Body of pancreas (tissue), 4 donors: ENCODE results near the gene NFIC. TPM values are rescaled to one million over a fixed set of nuclear protein-coding genes. Genes with fewer than 3 reads are reported as not detected.

Source experiments
- ATAC-seq: fragments of 150-250 bp; one replicate; pipeline ENCODE4 v1.9.1; 2016
- DNase-seq, 4 donors: peaks; one replicate each; pipeline ENCODE4 v3.0.0-alpha.2; 2019
- H3K27ac ChIP-seq, 4 donors: fragments of 200-600 bp; sonication (generic); 1 replicate in 3 of 4; 2 replicates in 1 of 4; pipeline versions ENCODE4 v1.5.1 to v1.6.1; 2016 to 2019; ENCODE audit warnings: mild to moderate bottlenecking in 1 of 4, mixed read lengths in 1 of 4, moderate library complexity in 1 of 4
- H3K27me3 ChIP-seq, 2 donors: fragments of 200-600 bp; sonication (generic); one replicate each; pipeline ENCODE4 v1.6.0; 2016; ENCODE audit warnings: mild to moderate bottlenecking in 1 of 2
- H3K36me3 ChIP-seq, 2 donors: fragments of 200-600 bp; sonication (generic); replicated peaks in 1 of 2; 2 replicates each; pipeline ENCODE4 v1.5.1; 2016; ENCODE audit warnings: low read depth in 2 of 2; ENCODE audit not compliant: insufficient read depth in 1 of 2
- H3K4me1 ChIP-seq: fragments of 200-600 bp; sonication (generic); one replicate; pipeline ENCODE4 v1.6.0; 2016
- H3K4me3 ChIP-seq, 2 donors: fragments of 200-600 bp; sonication (generic); 1 replicate in 1 of 2; 2 replicates in 1 of 2; pipeline ENCODE4 v1.5.1; 2016 to 2019
- H3K9me3 ChIP-seq, 3 donors: fragments of 200-600 bp; sonication (generic); 1 replicate in 2 of 3; 2 replicates in 1 of 3; pipeline ENCODE4 v1.5.1; 2016
- CTCF ChIP-seq, 7 experiments: fragments of 450-650 bp in 4 of 7; fragments of 200-600 bp in 3 of 7; sonication (generic) in 3 of 7; IDR thresholded peaks; one replicate each; pipeline ENCODE4 v1.5.1; 2016 to 2019; ENCODE audit warnings: antibody characterized with exemption in 7 of 7
- POLR2A ChIP-seq, 3 donors: fragments of 450-650 bp; IDR thresholded peaks; one replicate each; pipeline ENCODE4 v1.6.1; 2016; ENCODE audit warnings: antibody characterized with exemption in 3 of 3, mild to moderate bottlenecking in 2 of 3
- WGBS, 2 donors: methylation state at CpG; one replicate each; pipeline ENCODE4 v1.1.5; 2017; 5-methylcytosine and 5-hydroxymethylcytosine counted together
- intact Hi-C: fragments of 100-400 bp; cut with DNase I; formaldehyde crosslinking; loops from one replicate; pipeline ENCODE4 v1.15.1; 2023
- total RNA-seq, 2 donors: library from RNA; depleted of rRNA; stranded (reverse); fragments of >200 nt; gene quantifications; one replicate each; pipeline ENCODE4 v1.1.0, GENCODE V29; 2016

NFIC gene
- total RNA-seq, 2 donors from 2014 or later = 178 to 186 TPM

DNA sequence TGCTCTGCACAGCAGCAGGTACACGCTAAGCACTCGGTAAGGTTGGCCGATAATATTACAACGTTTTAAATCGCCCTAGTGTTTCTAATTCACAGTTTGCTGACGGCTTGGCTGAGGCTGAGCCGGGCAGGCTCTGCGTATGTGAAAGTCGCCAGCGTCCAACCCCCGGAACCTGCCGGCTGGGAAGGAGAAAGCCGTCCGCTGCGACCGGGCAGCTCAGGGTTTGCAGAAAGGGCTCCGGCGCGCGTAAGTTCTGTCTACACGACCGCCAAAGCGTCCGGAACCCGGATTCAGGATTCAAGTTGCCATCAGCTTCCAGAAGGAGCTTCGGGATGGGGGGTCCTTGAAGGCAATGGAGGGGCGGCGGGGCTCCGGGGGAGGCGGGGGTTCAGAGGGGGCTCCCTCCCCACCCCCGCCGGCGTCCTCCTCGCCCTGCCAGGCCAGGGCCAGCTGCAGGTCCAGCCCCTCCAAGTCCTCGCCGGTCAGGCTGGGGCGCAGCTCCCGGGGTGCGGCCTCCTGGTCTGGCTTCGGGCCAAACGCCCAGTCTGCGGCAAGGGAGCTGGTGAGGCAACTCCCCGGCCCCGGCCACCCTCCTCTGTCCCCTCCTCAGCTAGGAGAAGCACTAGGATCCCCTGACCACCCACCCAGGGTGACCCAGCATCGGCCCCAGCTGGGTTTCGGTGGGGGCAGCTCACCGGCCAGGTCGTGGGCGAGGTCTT, 116.3 kb downstream of the NFIC start:
- Histone ChIP-seq H3K9me3 (no peaks in the 10 kb centered on the region), H3K27me3 (peaks cover 0 to 27% of the 10 kb centered on the region in 2 donors), H3K4me1 (peaks cover 7% of the 10 kb centered on the region), H3K27ac (no peak overlapping the region), H3K4me3 (no peak overlapping the region), H3K36me3 (no peaks in the 10 kb centered on the region)
- intact Hi-C loops = no loop called here
- DNase-seq = peak in 2 of 4 donors; percentile 18 to 26
- TF ChIP-seq POLR2A (IDR thresholded peaks at IDR 0.05) (no peak), CTCF (IDR thresholded peaks at IDR 0.05) (no peak)
- WGBS, 2 donors = 59 to 71% methylated on average over 6 to 43 of the region's 49 CpGs
- no peak for ATAC-seq

DNA sequence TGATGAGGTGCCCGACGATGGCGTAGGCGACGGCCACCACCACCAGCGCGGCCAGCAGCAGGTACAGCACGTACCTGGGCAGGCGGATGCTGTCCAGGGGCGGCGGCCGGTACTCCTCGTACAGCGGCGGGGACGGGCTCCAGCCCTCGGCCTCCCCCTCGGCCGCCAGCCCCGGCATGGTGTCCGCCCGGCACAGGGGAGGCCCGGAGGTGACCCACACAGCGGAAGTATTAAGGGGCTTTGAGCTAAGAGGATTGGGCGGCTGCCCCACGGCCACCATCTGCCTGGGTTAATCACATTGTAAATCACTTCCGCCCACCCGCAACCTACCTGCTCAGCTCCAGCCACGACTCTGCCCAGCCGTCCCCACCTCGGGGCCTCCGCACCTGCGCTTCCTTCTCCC, 116.8 kb downstream of the NFIC start, which contains the start of gene SMIM44:
TSS of gene SMIM44 (minus strand) at position 216 of the 403 bp plus-strand sequence. CDS start at position 178, 38 bp downstream.
- intact Hi-C loops = no loop called here
- TF ChIP-seq CTCF (IDR thresholded peaks at IDR 0.05) (no peak), POLR2A (IDR thresholded peaks at IDR 0.05) (no peak)
- no peak within 1 kb of the TSS for H3K4me3 ChIP-seq
- DNase-seq = no peak
- no peak for ATAC-seq
- H3K9me3 ChIP-seq = no peaks in the 10 kb centered on the region
- 60 to 68% methylated on average over 9 to 11 of the region's 33 CpGs for WGBS, 2 donors
- H3K36me3 ChIP-seq = no peaks in the 10 kb centered on the region
- H3K4me1 ChIP-seq = peaks cover 7% of the 10 kb centered on the region
- peaks cover 0 to 27% of the 10 kb centered on the region in 2 donors for H3K27me3 ChIP-seq
- no peak within 1 kb of the TSS for H3K27ac ChIP-seq

GRCh38 chr19:3491396-3492119, 125.2 kb downstream of the NFIC start:
- Histone ChIP-seq H3K9me3 (no peaks in the 10 kb centered on the region), H3K4me3 (no peak overlapping the region), H3K27ac (no peak overlapping the region), H3K27me3 (no peaks in the 10 kb centered on the region), H3K4me1 (no peaks in the 10 kb centered on the region), H3K36me3 (peaks cover 0 to 3% of the 10 kb centered on the region in 2 donors)
- DNase-seq = no peak
- no peak for ATAC-seq
- TF ChIP-seq POLR2A (IDR thresholded peaks at IDR 0.05) (no peak), CTCF (IDR thresholded peaks at IDR 0.05) (no peak)
- 89 to 95% methylated on average over 9 to 49 of the region's 55 CpGs for WGBS, 2 donors
- intact Hi-C loops = no loop called here

GRCh38 chr19:3492131-3492839, 125.9 kb downstream of the NFIC start:
- no peaks in the 10 kb centered on the region for H3K27me3 ChIP-seq
- H3K4me3 ChIP-seq = no peak overlapping the region
- H3K4me1 ChIP-seq = no peaks in the 10 kb centered on the region
- H3K9me3 ChIP-seq = no peaks in the 10 kb centered on the region
- intact Hi-C loops = no loop called here
- no peak for DNase-seq
- H3K27ac ChIP-seq = no peak overlapping the region
- no peak for TF ChIP-seq POLR2A (IDR thresholded peaks at IDR 0.05)
- TF ChIP-seq CTCF (IDR thresholded peaks at IDR 0.05) = no peak
- no peak for ATAC-seq
- WGBS, 2 donors = 89 to 93% methylated on average over 7 to 13 of the region's 45 CpGs
- peaks cover 0 to 3% of the 10 kb centered on the region in 2 donors for H3K36me3 ChIP-seq
